GM12878 (cell line): ENCODE data around the gene NECTIN1. TPM values are rescaled to one million over a fixed set of nuclear protein-coding genes. Genes with fewer than 3 reads are reported as not detected.

ENCODE experiments used
- ATAC-seq: fragments of 200-7000 bp; cut with Tn5 transposase; 3 replicates; pipeline ENCODE4 v1.9.1; 2020; ENCODE audit warnings: mild to moderate bottlenecking, moderate library complexity
- BruUV-seq: library from RNA; stranded (reverse); fragments of 400-500 nt; replicated peaks from 2 replicates; lab custom pipeline; 2021; lab: Mats Ljungman, UMichigan
- CTCF ChIA-PET: fragments of 300-600 bp; sonication (Branson Sonifier 250); formaldehyde crosslinking; extraction: SDS; loops from one replicate; lab custom pipeline; 2021; ENCODE audit warnings: inconsistent platforms; lab: Yijun Ruan, JAX
- POLR2A ChIA-PET: fragments of 350-600 bp; formaldehyde crosslinking; extraction: SDS; loops from one replicate; lab custom pipeline; 2021; ENCODE audit warnings: inconsistent platforms; lab: Charles Lee
- RAD21 ChIA-PET: fragments of 300-600 bp; sonication (Branson Sonifier 250); formaldehyde crosslinking; loops from one replicate; lab custom pipeline; 2023; ENCODE audit warnings: antibody characterized with exemption; ENCODE audit not compliant: unreplicated experiment; lab: Charles Lee
- SMC1A ChIA-PET: fragments of 300-600 bp; sonication (Branson Sonifier 250); formaldehyde crosslinking; loops from one replicate; lab custom pipeline; 2023; ENCODE audit not compliant: unreplicated experiment, uncharacterized antibody; lab: Charles Lee
- DNase-seq: peaks from one replicate; pipeline ENCODE4 v3.0.0-alpha.2; 2011; ENCODE audit warnings: low read depth, low spot score
- FAIRE-seq: peaks from 3 replicates; lab custom pipeline; 2011; peaks lifted over from hg19 to GRCh38; lab: Jason Lieb, UNC
- H2AFZ ChIP-seq: 2 replicates; pipeline ENCODE4 v1.6.0; 2011; ENCODE audit warnings: low read depth, low read length, control low read depth; ENCODE audit not compliant: control insufficient read depth
- H3K27ac ChIP-seq: 2 replicates; pipeline ENCODE4 v1.5.1; 2011; ENCODE audit warnings: control low read depth; ENCODE audit not compliant: control insufficient read depth, insufficient read depth
- H3K27me3 ChIP-seq, 2 experiments: replicated peaks in 1 of 2; 2 replicates each; pipeline versions ENCODE4 v1.6.0 to v1.6.1; 2011; ENCODE audit warnings: low read length in 1 of 2; ENCODE audit not compliant: control insufficient read depth in 2 of 2, insufficient read depth in 2 of 2
- H3K36me3 ChIP-seq, 2 experiments: 2 replicates each; pipeline ENCODE4 v1.5.1; 2011; ENCODE audit warnings: low read length in 1 of 2; ENCODE audit not compliant: control insufficient read depth in 2 of 2, insufficient read depth in 2 of 2
- H3K4me1 ChIP-seq: 2 replicates; pipeline ENCODE4 v1.6.1; 2011; ENCODE audit warnings: mild to moderate bottlenecking, low read length, moderate library complexity, mixed read lengths; ENCODE audit not compliant: control insufficient read depth, insufficient read depth
- H3K4me2 ChIP-seq: 2 replicates; pipeline ENCODE4 v1.6.0; 2011; ENCODE audit warnings: control low read depth; ENCODE audit not compliant: control insufficient read depth, insufficient read depth
- H3K4me3 ChIP-seq: fragments of 200-600 bp; sonication (generic); 2 replicates; pipeline ENCODE4 v1.5.1; 2016
- H3K79me2 ChIP-seq: 2 replicates; pipeline ENCODE4 v1.6.0; 2011; ENCODE audit warnings: low read length; ENCODE audit not compliant: control insufficient read depth, insufficient read depth
- H3K9ac ChIP-seq: 2 replicates; pipeline ENCODE4 v1.8.0; 2011; ENCODE audit warnings: low read length, control low read depth, mixed read lengths; ENCODE audit not compliant: control insufficient read depth, insufficient read depth
- H3K9me3 ChIP-seq: replicated peaks from 3 replicates; pipeline ENCODE4 v1.5.1; 2011; ENCODE audit warnings: mild to moderate bottlenecking, low read length; ENCODE audit not compliant: control insufficient read depth, insufficient read depth
- H4K20me1 ChIP-seq: 2 replicates; pipeline ENCODE4 v1.6.0; 2011; ENCODE audit not compliant: control insufficient read depth, insufficient read depth
- IKZF1 ChIP-seq: fragments of 450-650 bp; conservative IDR thresholded peaks from 2 replicates; pipeline ENCODE4 v1.6.1; 2017; ENCODE audit warnings: antibody characterized with exemption, mild to moderate bottlenecking
- ZZZ3 ChIP-seq: IDR thresholded peaks from 2 replicates; pipeline ENCODE4 v1.6.1; 2011; ENCODE audit warnings: low read depth; ENCODE audit not compliant: control insufficient read depth, insufficient read length
- WGBS: methylation state at CpG from one replicate; pipeline ENCODE4 v1.1.6; 2016; ENCODE audit warnings: low lambda C conversion rate; ENCODE audit not compliant: insufficient replicate concordance, insufficient coverage; ENCODE audit errors: missing lambda C conversion rate; 5-methylcytosine and 5-hydroxymethylcytosine counted together
- in situ Hi-C: fragments of 300-500 bp; cut with MboI; formaldehyde crosslinking; loops from 9 replicates; pipeline ENCODE4 v1.14.3; 2018; ENCODE audit warnings: mixed read lengths
- intact Hi-C: fragments of 100-400 bp; cut with micrococcal nuclease; formaldehyde crosslinking; loops from one replicate; pipeline ENCODE4 v1.14.2; 2022; ENCODE audit not compliant: unreplicated experiment
- polyA plus RNA-seq, 11 experiments: library from polyadenylated mRNA; depleted of rRNA in 4 of 11; unstranded in 6 of 11; stranded (reverse) in 5 of 11; fragments of >200 nt; fragmentation: Nextera tagmentation in 4 of 11; fragmentation: Illumina TruSeq in 1 of 11; extraction: Ambion mirVana in 4 of 11; extraction: Trizol in 1 of 11; gene quantifications; 1 replicate in 1 of 11; 2 replicates in 10 of 11; pipeline versions ENCODE4 v1.2.1 to v1.2.3, GENCODE V29; 2011 to 2016; ENCODE audit warnings: inconsistent platforms in 2 of 11, missing spikeins in 2 of 11, low read depth in 1 of 11
- total RNA-seq, 4 experiments: library from RNA; depleted of rRNA in 3 of 4; stranded (reverse); fragments of >200 nt in 3 of 4; fragmentation: Illumina TruSeq in 1 of 4; extraction: Trizol in 1 of 4; gene quantifications; 2 replicates each; pipeline versions ENCODE4 v1.2.1 to v1.2.3, GENCODE V29; 2013 to 2021
- TF ChIP-seq, protein P1 (sequence below): IDR thresholded peaks from 2 replicates; pipeline ENCODE4 v1.6.1; 2011; ENCODE audit warnings: borderline replicate concordance, low read depth, mild to moderate bottlenecking, moderate library complexity, mixed read lengths, low read length; ENCODE audit not compliant: insufficient read depth; ENCODE audit errors: extremely low read length
- TF ChIP-seq, protein P2 (sequence below), 3 experiments: IDR thresholded peaks in 2 of 3; conservative IDR thresholded peaks in 1 of 3; 2 replicates each; pipeline ENCODE4 v1.5.1; 2011; ENCODE audit warnings: low read depth in 3 of 3, low read length in 3 of 3, mild to moderate bottlenecking in 3 of 3, control low read depth in 2 of 3, moderate library complexity in 2 of 3, inconsistent platforms in 1 of 3, mixed read lengths in 1 of 3; ENCODE audit not compliant: control insufficient read depth in 2 of 3, insufficient read depth in 1 of 3; ENCODE audit errors: extremely low read depth in 1 of 3

NECTIN1 gene
- total and polyA plus RNA-seq, 10 of the 15 experiments (the other 5 are each of a cell fraction or from before 2014, with no cell fraction given): 0.97 to 9.2 (median 2.3) TPM

DNA sequence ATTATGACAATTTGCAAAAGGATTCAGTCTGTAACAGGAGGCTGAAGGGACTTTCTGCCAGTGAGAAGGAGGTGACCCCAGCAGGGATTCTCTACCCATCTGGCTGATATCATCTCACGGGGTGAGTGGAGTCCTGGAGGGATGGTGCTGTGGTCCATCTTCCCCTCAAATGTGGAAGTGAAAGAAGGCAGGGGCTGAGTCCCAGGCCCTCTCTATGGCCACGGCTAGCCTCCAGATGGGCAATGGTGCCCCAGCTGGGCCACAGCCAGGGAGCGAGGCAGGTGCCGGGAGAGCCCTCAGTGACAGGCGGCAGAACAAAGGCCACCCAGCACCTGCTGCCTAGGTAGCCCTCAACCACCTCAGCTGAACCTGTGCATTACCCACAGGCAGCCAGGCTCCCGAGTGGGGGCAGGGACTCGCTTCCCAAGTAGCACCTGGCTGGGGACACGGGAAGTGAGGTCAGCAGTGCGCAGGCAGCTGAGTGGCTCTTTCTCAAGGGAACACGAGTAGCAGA, 6.7 kb downstream of the NECTIN1 start (continued):
- peak; percentile 70 for TF ChIP-seq IKZF1

DNA sequence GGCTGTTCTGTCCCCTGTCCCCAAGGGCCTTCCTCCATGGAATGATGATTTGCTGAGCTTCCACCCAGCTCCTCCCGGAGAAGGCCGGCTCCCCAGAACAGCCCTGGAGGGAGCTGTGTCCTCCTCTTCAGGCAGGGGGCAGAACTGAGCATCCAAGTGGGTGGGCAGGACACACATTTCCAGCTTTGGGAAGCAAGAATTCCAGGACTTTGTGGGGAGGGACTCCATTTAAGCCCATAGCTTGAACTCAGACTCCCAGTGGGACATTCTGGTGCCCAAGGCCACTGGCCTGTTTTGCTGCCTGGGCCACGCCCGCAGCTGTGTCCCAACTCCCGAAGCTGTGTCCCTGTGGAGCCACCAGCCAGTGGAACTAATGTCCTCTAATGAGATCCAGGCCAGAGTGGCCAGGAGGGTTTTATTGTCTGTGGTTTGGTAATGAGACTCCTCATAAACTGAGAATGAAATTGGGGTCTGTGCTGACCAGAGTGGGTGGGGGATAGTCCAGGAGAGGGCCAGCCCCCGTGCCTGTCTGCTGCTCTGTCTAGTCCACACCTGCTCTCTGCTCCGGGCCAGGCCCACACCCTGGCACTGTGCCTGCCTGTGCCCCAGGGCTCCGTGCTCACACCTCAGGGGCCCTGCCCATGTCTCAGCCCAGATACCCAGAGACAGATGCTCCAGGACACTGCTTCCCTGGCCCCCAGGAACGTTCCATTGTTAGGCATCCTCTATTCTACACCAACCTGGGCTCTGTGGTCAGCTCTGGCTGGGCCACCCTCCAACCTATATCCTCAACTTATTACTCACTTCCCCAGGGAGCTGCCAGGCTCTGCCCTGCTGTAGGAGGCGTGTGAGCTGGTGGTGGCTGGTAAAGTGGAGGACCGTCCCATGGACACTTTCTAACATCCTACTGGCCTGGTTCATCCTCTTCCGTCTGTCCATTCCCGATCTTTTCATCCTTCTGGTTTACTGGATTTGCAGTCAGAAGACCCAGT, 7.6 kb downstream of the NECTIN1 start:
- BruUV-seq: no TSS peak
- peaks cover 15% of the 10 kb centered on the region for H3K4me1 ChIP-seq
- 59% methylated on average over 13 of the region's 13 CpGs for WGBS
- ChIA-PET RAD21 (interaction anchor here (1.0 to 9.2 kb wide), 2 partner anchors 8 to 48 kb away, joined by 3 to 192 read pairs; no protein-coding TSS in a partner anchor), POLR2A (interaction anchor here (1.0 kb wide), 2 partner anchors 12 to 27 kb away, joined by 3 to 4 read pairs; no protein-coding TSS in a partner anchor), SMC1A (interaction anchor here (2.2 kb wide), 1 partner anchor 47 kb away, joined by 10 read pairs; no protein-coding TSS in a partner anchor), CTCF (interaction anchor here (0.9 to 4.8 kb wide), 7 partner anchors 12 to 47 kb away, joined by 3 to 24 read pairs (median 4); no protein-coding TSS in a partner anchor)
- peak overlapping the region; percentile 41 for H3K4me2 ChIP-seq
- H4K20me1 ChIP-seq: no peaks in the 10 kb centered on the region
- H3K9ac ChIP-seq: no peak overlapping the region
- no peak for DNase-seq
- in situ Hi-C loops (no loop called here), intact Hi-C loops (no loop called here)
- no peaks in the 10 kb centered on the region; a peak in 2 of 4 replicates for H3K36me3 ChIP-seq
- no peak overlapping the region for H2AFZ ChIP-seq
- H3K9me3 ChIP-seq: no peaks in the 10 kb centered on the region
- H3K4me3 ChIP-seq: no peak overlapping the region
- FAIRE-seq: no peak
- no peak overlapping the region for H3K27ac ChIP-seq
- no peaks in the 10 kb centered on the region for H3K27me3 ChIP-seq
- ATAC-seq: no peak; the same call in 2 of the 3 replicates
- H3K79me2 ChIP-seq: peaks cover 1% of the 10 kb centered on the region
- TF ChIP-seq ZZZ3: no peak
- TF ChIP-seq, protein P1, sequence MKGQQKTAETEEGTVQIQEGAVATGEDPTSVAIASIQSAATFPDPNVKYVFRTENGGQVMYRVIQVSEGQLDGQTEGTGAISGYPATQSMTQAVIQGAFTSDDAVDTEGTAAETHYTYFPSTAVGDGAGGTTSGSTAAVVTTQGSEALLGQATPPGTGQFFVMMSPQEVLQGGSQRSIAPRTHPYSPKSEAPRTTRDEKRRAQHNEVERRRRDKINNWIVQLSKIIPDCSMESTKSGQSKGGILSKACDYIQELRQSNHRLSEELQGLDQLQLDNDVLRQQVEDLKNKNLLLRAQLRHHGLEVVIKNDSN: no peak
- TF ChIP-seq, protein P2, sequence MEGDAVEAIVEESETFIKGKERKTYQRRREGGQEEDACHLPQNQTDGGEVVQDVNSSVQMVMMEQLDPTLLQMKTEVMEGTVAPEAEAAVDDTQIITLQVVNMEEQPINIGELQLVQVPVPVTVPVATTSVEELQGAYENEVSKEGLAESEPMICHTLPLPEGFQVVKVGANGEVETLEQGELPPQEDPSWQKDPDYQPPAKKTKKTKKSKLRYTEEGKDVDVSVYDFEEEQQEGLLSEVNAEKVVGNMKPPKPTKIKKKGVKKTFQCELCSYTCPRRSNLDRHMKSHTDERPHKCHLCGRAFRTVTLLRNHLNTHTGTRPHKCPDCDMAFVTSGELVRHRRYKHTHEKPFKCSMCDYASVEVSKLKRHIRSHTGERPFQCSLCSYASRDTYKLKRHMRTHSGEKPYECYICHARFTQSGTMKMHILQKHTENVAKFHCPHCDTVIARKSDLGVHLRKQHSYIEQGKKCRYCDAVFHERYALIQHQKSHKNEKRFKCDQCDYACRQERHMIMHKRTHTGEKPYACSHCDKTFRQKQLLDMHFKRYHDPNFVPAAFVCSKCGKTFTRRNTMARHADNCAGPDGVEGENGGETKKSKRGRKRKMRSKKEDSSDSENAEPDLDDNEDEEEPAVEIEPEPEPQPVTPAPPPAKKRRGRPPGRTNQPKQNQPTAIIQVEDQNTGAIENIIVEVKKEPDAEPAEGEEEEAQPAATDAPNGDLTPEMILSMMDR (IDR thresholded peaks at IDR 0.05 in 2 of 3, conservative IDR thresholded peaks at IDR 0.05 in 1 of 3; ENCODE audit: control insufficient read depth in 2 of 3, extremely low read depth in 1 of 3, insufficient read depth in 1 of 3, low read depth in 3 of 3, low read length in 3 of 3): peak; percentile 23 to 39 (median 36); a peak in 4 of 6 replicates
